ENCODE data around the gene USP4. TPM values are rescaled to one million over a fixed set of nuclear protein-coding genes. Genes with fewer than 3 reads are reported as not detected.

USP4 gene, protein sequence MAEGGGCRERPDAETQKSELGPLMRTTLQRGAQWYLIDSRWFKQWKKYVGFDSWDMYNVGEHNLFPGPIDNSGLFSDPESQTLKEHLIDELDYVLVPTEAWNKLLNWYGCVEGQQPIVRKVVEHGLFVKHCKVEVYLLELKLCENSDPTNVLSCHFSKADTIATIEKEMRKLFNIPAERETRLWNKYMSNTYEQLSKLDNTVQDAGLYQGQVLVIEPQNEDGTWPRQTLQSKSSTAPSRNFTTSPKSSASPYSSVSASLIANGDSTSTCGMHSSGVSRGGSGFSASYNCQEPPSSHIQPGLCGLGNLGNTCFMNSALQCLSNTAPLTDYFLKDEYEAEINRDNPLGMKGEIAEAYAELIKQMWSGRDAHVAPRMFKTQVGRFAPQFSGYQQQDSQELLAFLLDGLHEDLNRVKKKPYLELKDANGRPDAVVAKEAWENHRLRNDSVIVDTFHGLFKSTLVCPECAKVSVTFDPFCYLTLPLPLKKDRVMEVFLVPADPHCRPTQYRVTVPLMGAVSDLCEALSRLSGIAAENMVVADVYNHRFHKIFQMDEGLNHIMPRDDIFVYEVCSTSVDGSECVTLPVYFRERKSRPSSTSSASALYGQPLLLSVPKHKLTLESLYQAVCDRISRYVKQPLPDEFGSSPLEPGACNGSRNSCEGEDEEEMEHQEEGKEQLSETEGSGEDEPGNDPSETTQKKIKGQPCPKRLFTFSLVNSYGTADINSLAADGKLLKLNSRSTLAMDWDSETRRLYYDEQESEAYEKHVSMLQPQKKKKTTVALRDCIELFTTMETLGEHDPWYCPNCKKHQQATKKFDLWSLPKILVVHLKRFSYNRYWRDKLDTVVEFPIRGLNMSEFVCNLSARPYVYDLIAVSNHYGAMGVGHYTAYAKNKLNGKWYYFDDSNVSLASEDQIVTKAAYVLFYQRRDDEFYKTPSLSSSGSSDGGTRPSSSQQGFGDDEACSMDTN
- polyA plus RNA-seq (2013, experiment 1 of 4): 37.4 TPM
- polyA plus RNA-seq (2013, experiment 2 of 4): 44.1 TPM
- 30.0 TPM for polyA plus RNA-seq (2013, experiment 3 of 4)
- 34.1 TPM for polyA plus RNA-seq (2013, experiment 4 of 4)

DNA sequence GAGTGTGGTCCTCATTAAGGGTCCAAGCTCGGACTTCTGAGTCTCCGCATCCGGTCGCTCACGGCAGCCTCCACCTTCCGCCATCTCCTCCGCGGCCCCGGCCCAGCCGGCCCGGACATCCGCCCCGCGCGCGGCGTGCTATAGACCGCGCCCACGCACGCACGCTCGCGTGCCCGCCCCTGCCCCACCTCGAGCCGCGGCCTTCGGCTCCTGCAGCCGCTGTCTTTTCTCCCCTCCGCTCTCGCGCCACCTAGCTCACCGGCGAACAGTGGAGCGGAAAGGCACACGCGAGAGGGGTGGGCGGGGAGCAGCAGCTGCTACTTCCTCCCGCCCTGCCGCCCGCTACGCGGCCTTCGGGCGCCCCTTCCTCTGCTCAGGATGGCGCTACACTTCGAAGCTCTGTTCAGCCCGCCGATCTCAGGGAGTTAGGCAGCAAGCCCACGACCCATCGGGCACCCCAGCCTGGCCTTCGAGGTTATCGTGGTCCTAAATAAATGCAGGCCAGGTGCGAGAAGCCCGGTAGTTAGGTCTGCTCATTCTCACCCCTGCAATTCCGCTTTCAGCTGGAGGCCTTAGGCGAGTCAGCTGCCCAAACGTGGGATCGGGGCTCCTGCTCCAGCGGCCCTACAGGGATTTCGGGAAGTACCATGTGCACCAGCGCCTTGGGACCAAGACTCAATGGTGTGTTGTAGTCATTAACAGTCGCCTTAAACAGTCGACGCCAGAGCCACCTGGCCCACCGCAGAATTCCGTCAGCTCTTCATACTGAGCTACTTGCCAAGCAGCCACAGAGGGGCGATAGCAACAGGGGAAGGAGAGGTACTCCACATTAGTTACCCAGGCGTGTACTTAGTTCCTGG lies at the start of gene USP4:
USP4 (minus strand) TSS at position 113 of the 860 bp plus-strand sequence; CDS start at position 84, 29 bp downstream.
- Histone ChIP-seq H3K27me3 (ENCODE audit: control insufficient read depth, insufficient read depth, low read length, poor library complexity, severe bottlenecking) (no peaks in the 10 kb centered on the region), H3K4me3 (ENCODE audit: insufficient read depth, low read depth, low read length) (peak within 1 kb of the TSS; percentile 51), H3K4me1 (ENCODE audit: control insufficient read depth, insufficient read depth, low read length) (no peaks in the 10 kb centered on the region), H3K36me3 (ENCODE audit: control insufficient read depth, insufficient read depth, low read length) (no peaks in the 10 kb centered on the region), H3K27ac (ENCODE audit: insufficient read depth, low read depth, low read length, poor library complexity, severe bottlenecking) (peak within 1 kb of the TSS; percentile 83), H3K9me3 (ENCODE audit: control insufficient read depth, low read length) (no peaks in the 10 kb centered on the region)
- 1 to 2% methylated on average over 70 of the region's 70 CpGs for WGBS, 2 experiments

DNA sequence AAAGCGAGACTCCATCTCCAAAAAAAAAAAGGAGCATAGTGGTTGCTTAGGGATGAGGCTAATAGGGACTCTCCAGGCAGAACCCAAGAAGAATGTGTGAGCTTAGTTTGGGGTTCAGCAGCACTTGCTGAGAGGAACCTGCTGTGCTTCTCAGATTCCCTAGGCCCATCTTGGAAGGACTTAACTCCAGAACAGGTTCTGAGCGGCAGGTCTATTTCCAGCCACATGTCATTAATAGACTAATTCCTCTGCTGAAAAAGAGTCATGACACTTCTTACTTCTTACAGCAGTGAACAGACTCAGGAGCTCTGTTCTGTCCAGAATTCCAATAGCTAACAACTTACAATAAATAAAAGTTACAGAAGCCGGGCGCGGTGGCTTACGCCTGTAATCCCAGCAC lies 49.4 kb upstream of the USP4 start:
- WGBS, 2 experiments: 92 to 95% methylated on average over 6 of the region's 6 CpGs
- Histone ChIP-seq H3K27me3 (ENCODE audit: control insufficient read depth, insufficient read depth, low read length, poor library complexity, severe bottlenecking) (no peaks in the 10 kb centered on the region), H3K27ac (ENCODE audit: insufficient read depth, low read depth, low read length, poor library complexity, severe bottlenecking) (no peak overlapping the region), H3K4me1 (ENCODE audit: control insufficient read depth, insufficient read depth, low read length) (no peaks in the 10 kb centered on the region), H3K36me3 (ENCODE audit: control insufficient read depth, insufficient read depth, low read length) (no peaks in the 10 kb centered on the region), H3K9me3 (ENCODE audit: control insufficient read depth, low read length) (no peaks in the 10 kb centered on the region), H3K4me3 (ENCODE audit: insufficient read depth, low read depth, low read length) (no peak overlapping the region)

DNA sequence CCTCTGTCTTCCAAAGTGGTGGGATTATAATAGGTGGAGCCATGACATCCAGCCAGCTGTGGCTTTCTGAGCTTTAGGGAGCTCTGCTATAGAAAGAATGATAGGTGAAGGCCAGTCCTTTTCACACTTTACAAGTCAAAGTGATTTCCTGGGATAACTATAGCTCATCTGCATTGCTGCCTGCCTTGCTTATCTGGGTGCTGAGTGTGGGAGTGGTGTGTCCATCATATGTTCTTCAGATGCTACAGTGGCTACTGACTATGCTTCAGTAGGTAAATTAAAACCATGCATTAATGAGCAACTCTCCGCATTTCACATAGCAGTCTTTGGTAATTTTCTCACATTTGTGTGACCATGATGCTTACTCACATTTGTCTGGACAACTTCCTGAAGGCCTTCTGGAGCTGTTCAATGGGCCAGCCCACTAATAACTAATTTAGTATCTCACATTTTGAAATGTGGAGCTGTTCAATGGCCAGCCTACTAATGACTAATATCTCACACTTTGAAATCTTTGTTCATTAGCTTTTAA lies 48.5 kb upstream of the USP4 start:
- Histone ChIP-seq H3K27me3 (ENCODE audit: control insufficient read depth, insufficient read depth, low read length, poor library complexity, severe bottlenecking) (no peaks in the 10 kb centered on the region), H3K27ac (ENCODE audit: insufficient read depth, low read depth, low read length, poor library complexity, severe bottlenecking) (no peak overlapping the region), H3K36me3 (ENCODE audit: control insufficient read depth, insufficient read depth, low read length) (no peaks in the 10 kb centered on the region), H3K4me1 (ENCODE audit: control insufficient read depth, insufficient read depth, low read length) (no peaks in the 10 kb centered on the region), H3K9me3 (ENCODE audit: control insufficient read depth, low read length) (no peaks in the 10 kb centered on the region), H3K4me3 (ENCODE audit: insufficient read depth, low read depth, low read length) (no peak overlapping the region)
- 96 to 100% methylated on average over 1 of the region's 1 CpG for WGBS, 2 experiments

DNA sequence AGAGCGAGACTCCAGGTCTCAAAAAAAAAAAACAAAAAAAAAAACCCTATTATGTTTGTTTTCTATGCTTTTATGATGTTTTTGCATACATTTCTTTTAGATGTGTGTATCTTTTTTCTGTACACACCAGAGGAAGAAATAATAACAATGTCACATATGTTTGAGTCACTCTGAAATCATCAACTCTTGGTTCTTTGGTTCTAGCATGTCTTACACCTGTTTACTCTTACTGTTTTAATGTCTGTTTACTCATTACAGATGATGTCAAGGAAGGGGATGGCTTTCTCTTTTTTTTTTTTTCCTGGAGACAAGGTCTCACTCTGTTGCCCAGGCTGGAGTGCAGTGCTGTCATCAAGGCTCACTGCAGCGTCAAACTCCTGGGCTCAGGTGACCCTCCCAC lies 47.9 kb upstream of the USP4 start:
- Histone ChIP-seq H3K27ac (ENCODE audit: insufficient read depth, low read depth, low read length, poor library complexity, severe bottlenecking) (no peak overlapping the region), H3K9me3 (ENCODE audit: control insufficient read depth, low read length) (no peaks in the 10 kb centered on the region), H3K27me3 (ENCODE audit: control insufficient read depth, insufficient read depth, low read length, poor library complexity, severe bottlenecking) (no peaks in the 10 kb centered on the region), H3K4me3 (ENCODE audit: insufficient read depth, low read depth, low read length) (no peak overlapping the region), H3K36me3 (ENCODE audit: control insufficient read depth, insufficient read depth, low read length) (no peaks in the 10 kb centered on the region), H3K4me1 (ENCODE audit: control insufficient read depth, insufficient read depth, low read length) (no peaks in the 10 kb centered on the region)
- WGBS, 2 experiments: 92 to 96% methylated on average over 1 to 2 of the region's 2 CpGs

DNA sequence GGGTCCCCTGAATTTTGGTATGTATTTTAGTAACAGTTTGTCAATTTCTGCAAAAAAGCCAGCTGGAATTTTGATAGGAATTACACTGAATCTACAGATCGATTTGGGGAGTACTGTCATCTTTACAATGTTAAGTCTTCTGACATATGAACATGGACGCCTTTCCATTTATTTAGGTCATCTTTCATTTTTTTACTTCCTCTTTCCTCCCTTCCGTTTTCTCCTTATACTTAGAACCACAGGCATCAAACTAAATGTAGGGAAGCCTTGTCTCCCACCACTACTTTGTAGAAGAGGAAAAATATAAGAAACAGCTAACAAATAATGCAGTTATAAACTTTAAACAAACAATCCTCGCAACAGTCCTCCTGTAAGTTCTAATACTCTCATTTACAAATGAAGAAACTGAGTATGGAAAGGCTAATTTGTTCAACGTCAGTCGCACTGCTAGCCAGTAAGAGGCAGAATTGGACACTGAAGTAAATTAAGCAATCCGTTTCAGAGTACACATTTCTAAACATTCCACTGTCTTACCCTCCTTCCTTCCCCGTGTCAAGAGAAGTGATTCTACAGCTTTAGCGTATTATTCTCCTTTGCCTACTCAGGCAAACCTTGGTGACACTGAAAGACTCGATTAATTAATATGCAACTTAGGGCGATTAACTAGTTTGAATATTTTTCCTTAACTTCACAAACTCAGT lies 46.4 kb upstream of the USP4 start:
- Histone ChIP-seq H3K36me3 (ENCODE audit: control insufficient read depth, insufficient read depth, low read length) (no peaks in the 10 kb centered on the region), H3K27ac (ENCODE audit: insufficient read depth, low read depth, low read length, poor library complexity, severe bottlenecking) (no peak overlapping the region)
- WGBS, 2 experiments: 95 to 97% methylated on average over 10 to 11 of the region's 11 CpGs

DNA sequence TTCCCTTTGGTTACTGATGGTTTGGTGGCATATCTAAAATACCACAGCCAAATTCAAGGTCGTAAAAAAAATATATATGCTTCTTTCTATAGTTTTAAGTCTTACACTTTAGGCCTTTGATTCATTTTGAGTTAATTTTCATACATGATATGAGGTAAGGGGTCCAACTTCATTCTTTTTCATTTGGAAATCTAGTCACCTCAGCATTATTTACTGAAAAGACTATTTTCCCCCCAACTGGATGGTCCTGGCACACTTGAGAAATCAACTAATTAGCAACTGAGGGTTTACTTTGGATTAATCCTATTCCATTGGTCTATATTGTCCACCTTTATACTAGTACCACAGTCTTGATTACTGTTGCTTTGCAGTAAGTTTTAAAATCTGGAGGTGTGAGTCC lies 45.8 kb upstream of the USP4 start:
- Histone ChIP-seq H3K4me1 (ENCODE audit: control insufficient read depth, insufficient read depth, low read length) (no peaks in the 10 kb centered on the region), H3K27ac (ENCODE audit: insufficient read depth, low read depth, low read length, poor library complexity, severe bottlenecking) (no peak overlapping the region), H3K36me3 (ENCODE audit: control insufficient read depth, insufficient read depth, low read length) (no peaks in the 10 kb centered on the region), H3K27me3 (ENCODE audit: control insufficient read depth, insufficient read depth, low read length, poor library complexity, severe bottlenecking) (no peaks in the 10 kb centered on the region), H3K9me3 (ENCODE audit: control insufficient read depth, low read length) (no peaks in the 10 kb centered on the region), H3K4me3 (ENCODE audit: insufficient read depth, low read depth, low read length) (no peak overlapping the region)
- no CpG with 5 or more reads among the region's 1 CpG for WGBS, 2 experiments

More for the DNA sequence above, 46.4 kb upstream of the USP4 start:
- H3K27me3 ChIP-seq (ENCODE audit: control insufficient read depth, insufficient read depth, low read length, poor library complexity, severe bottlenecking): no peaks in the 10 kb centered on the region
- no peak overlapping the region for H3K4me3 ChIP-seq (ENCODE audit: insufficient read depth, low read depth, low read length)
- no peaks in the 10 kb centered on the region for H3K9me3 ChIP-seq (ENCODE audit: control insufficient read depth, low read length)
- no peaks in the 10 kb centered on the region for H3K4me1 ChIP-seq (ENCODE audit: control insufficient read depth, insufficient read depth, low read length)

DNA sequence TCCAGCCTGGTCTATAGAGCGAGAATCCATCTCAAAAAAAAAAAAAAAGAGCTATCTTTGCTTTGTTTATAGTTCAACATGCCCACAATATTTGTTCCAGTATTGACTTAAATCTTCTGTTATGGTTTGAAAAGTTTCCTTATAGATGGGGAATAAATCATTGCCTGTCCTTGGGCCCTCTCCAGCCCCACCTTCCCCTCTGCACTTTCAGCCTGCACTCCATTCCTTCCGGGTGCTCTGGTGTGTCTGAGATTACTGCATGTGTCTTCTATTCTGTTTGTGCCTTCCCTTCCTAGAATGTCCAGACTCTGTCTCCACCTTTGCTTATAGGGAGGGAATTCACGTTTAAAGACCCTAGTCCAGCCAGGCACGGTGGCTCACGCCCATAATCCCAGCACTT lies 43.5 kb upstream of the USP4 start:
- Histone ChIP-seq H3K27me3 (ENCODE audit: control insufficient read depth, insufficient read depth, low read length, poor library complexity, severe bottlenecking) (no peaks in the 10 kb centered on the region), H3K4me3 (ENCODE audit: insufficient read depth, low read depth, low read length) (no peak overlapping the region), H3K36me3 (ENCODE audit: control insufficient read depth, insufficient read depth, low read length) (no peaks in the 10 kb centered on the region), H3K4me1 (ENCODE audit: control insufficient read depth, insufficient read depth, low read length) (peaks cover 5% of the 10 kb centered on the region), H3K27ac (ENCODE audit: insufficient read depth, low read depth, low read length, poor library complexity, severe bottlenecking) (no peak overlapping the region), H3K9me3 (ENCODE audit: control insufficient read depth, low read length) (no peaks in the 10 kb centered on the region)
- WGBS, 2 experiments: 91 to 92% methylated on average over 5 of the region's 5 CpGs

DNA sequence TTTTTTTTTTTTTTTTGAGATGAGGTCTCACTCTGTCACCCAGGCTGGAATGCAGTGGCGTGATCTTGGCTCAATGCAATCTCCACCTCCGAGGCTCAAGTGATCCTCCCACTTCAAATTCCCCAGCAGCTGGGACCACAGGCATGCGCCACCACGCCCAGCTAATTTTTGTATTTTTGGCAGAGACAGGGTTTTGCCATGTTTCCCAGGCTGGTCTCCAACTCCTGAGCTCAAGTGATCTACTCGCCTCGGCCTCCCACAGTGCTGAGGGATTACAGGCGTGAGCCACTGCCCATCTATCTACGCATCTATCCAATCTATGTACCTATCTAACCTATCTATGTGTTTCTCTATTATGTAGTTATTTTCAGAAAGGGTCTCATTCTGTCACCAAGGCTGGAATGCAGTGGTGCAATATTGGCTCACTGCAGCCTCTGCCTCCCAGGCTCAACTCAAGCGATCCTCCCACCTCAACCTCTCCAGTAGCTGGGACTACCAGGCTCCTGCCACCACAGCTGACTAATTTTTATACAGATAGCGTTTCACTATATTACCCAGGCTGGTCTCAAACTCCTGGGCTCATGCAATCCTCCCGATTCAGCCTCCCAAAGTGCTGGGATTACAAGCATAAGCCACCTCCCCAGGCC lies 38.5 kb upstream of the USP4 start:
- Histone ChIP-seq H3K27ac (ENCODE audit: insufficient read depth, low read depth, low read length, poor library complexity, severe bottlenecking) (no peak overlapping the region), H3K9me3 (ENCODE audit: control insufficient read depth, low read length) (no peaks in the 10 kb centered on the region), H3K36me3 (ENCODE audit: control insufficient read depth, insufficient read depth, low read length) (peaks cover 14% of the 10 kb centered on the region), H3K4me1 (ENCODE audit: control insufficient read depth, insufficient read depth, low read length) (peaks cover 5% of the 10 kb centered on the region), H3K27me3 (ENCODE audit: control insufficient read depth, insufficient read depth, low read length, poor library complexity, severe bottlenecking) (no peaks in the 10 kb centered on the region), H3K4me3 (ENCODE audit: insufficient read depth, low read depth, low read length) (no peak overlapping the region)
- 93 to 96% methylated on average over 11 of the region's 11 CpGs for WGBS, 2 experiments

DNA sequence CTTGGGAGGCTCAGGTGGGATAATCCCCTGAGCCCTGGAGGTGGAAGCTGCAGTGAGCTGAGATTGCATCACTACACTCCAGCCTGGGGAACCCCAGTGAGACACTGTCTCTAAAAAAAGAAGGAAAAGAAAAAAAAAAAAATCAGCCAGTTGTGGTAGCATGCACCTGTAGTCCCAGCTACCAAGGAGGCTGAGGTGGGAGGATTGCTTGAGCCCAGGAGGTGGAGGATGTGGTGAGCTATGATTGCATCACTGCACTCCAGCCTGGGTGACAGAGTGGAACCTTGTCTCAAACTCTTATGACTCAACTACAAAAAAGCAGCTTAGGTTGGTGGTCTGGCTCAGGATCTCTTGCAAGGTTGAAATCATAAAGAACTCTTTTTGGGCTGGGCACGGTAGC lies 37.6 kb upstream of the USP4 start:
- no peak overlapping the region for H3K27ac ChIP-seq (ENCODE audit: insufficient read depth, low read depth, low read length, poor library complexity, severe bottlenecking)
- H3K36me3 ChIP-seq (ENCODE audit: control insufficient read depth, insufficient read depth, low read length): peaks cover 14% of the 10 kb centered on the region
- no peaks in the 10 kb centered on the region for H3K9me3 ChIP-seq (ENCODE audit: control insufficient read depth, low read length)
- H3K27me3 ChIP-seq (ENCODE audit: control insufficient read depth, insufficient read depth, low read length, poor library complexity, severe bottlenecking): no peaks in the 10 kb centered on the region
- WGBS, 2 experiments: 94 to 95% methylated on average over 1 of the region's 1 CpG
- H3K4me1 ChIP-seq (ENCODE audit: control insufficient read depth, insufficient read depth, low read length): peaks cover 5% of the 10 kb centered on the region
- no peak overlapping the region for H3K4me3 ChIP-seq (ENCODE audit: insufficient read depth, low read depth, low read length)
